Smooth muscle cell (in vitro differentiated cells): Measurements from ENCODE around the gene CACNA1C. TPM values are rescaled to one million over a fixed set of nuclear protein-coding genes. Genes with fewer than 3 reads are reported as not detected.

Source experiments
- DNase-seq: peaks from one replicate; lab custom pipeline; 2025; ENCODE audit not compliant: unreplicated experiment; lab: John Stamatoyannopoulos, UW
- H2AFZ ChIP-seq: fragments of 200-600 bp; sonication (generic); 2 replicates; pipeline ENCODE4 v1.6.0; 2016; ENCODE audit warnings: antibody characterized with exemption, low read depth, mild to moderate bottlenecking
- H3F3A ChIP-seq: fragments of 200-600 bp; sonication (generic); 2 replicates; pipeline ENCODE4 v1.6.0; 2017; ENCODE audit warnings: antibody characterized with exemption, low read depth
- H3K27ac ChIP-seq: fragments of 200-600 bp; sonication (generic); 2 replicates; pipeline ENCODE4 v1.5.1; 2016; ENCODE audit warnings: low read depth, mild to moderate bottlenecking
- H3K27me3 ChIP-seq: fragments of 200-600 bp; sonication (generic); 2 replicates; pipeline ENCODE4 v1.6.1; 2016; ENCODE audit warnings: low read depth, mild to moderate bottlenecking
- H3K36me3 ChIP-seq: fragments of 200-600 bp; sonication (generic); 2 replicates; pipeline ENCODE4 v1.5.1; 2016; ENCODE audit warnings: low read depth
- H3K4me1 ChIP-seq: fragments of 200-600 bp; sonication (generic); 2 replicates; pipeline ENCODE4 v1.5.1; 2016; ENCODE audit warnings: low read depth
- H3K4me2 ChIP-seq: fragments of 200-600 bp; sonication (generic); 2 replicates; pipeline ENCODE4 v1.6.0; 2016; ENCODE audit warnings: mild to moderate bottlenecking
- H3K4me3 ChIP-seq: fragments of 200-600 bp; sonication (generic); 2 replicates; pipeline ENCODE4 v1.5.1; 2016; ENCODE audit warnings: mild to moderate bottlenecking
- H3K79me2 ChIP-seq: fragments of 200-600 bp; sonication (generic); 2 replicates; pipeline ENCODE4 v1.6.0; 2016; ENCODE audit warnings: low read depth, mild to moderate bottlenecking
- H3K9ac ChIP-seq: fragments of 200-600 bp; sonication (generic); 2 replicates; pipeline ENCODE4 v1.6.0; 2016; ENCODE audit warnings: low read depth
- H3K9me3 ChIP-seq: fragments of 200-600 bp; sonication (generic); replicated peaks from 2 replicates; pipeline ENCODE4 v1.5.1; 2016; ENCODE audit warnings: low read depth
- H4K20me1 ChIP-seq: fragments of 200-600 bp; sonication (generic); 2 replicates; pipeline ENCODE4 v1.6.0; 2016; ENCODE audit warnings: low read depth
- CTCF ChIP-seq: fragments of 200-600 bp; sonication (generic); IDR thresholded peaks from 2 replicates; pipeline ENCODE4 v1.5.1; 2017; ENCODE audit warnings: borderline replicate concordance, mild to moderate bottlenecking, antibody characterized with exemption; ENCODE audit not compliant: insufficient read depth, poor library complexity, severe bottlenecking
- WGBS: methylation state at CpG from one replicate; pipeline ENCODE4 v1.1.7; 2016; ENCODE audit warnings: low lambda C conversion rate; 5-methylcytosine and 5-hydroxymethylcytosine counted together
- polyA plus RNA-seq: library from polyadenylated mRNA; unstranded; fragments of >200 nt; fragmentation: Nextera tagmentation; extraction: Ambion mirVana; gene quantifications from 2 replicates; pipeline ENCODE4 v1.2.1, GENCODE V29; 2016
- total RNA-seq: library from RNA; depleted of rRNA; stranded (reverse); fragments of >200 nt; gene quantifications from 2 replicates; pipeline ENCODE4 v1.2.3, GENCODE V29; 2014

CACNA1C gene
- total and polyA plus RNA-seq, 2 experiments from 2014 or later = 1.6 to 4.5 TPM

GRCh38 chr12:2537868-2538541 is 485.2 kb downstream of the CACNA1C start:
- no peak for TF ChIP-seq CTCF

GRCh38 chr12:2539938-2540337 is 487.2 kb downstream of the CACNA1C start:
- no peak for DNase-seq
- Histone ChIP-seq H3K36me3 (no peaks in the 10 kb centered on the region), H3K4me2 (no peak overlapping the region), H2AFZ (no peak overlapping the region), H3K4me3 (no peak overlapping the region), H3K79me2 (no peaks in the 10 kb centered on the region), H3K27ac (no peak overlapping the region), H3F3A (no peaks in the 10 kb centered on the region), H4K20me1 (no peaks in the 10 kb centered on the region), H3K9ac (no peak overlapping the region), H3K4me1 (no peaks in the 10 kb centered on the region), H3K27me3 (peaks cover 4% of the 10 kb centered on the region), H3K9me3 (no peaks in the 10 kb centered on the region)
- WGBS = 91% methylated on average over 8 of the region's 8 CpGs
- TF ChIP-seq CTCF = no peak

More at GRCh38 chr12:2537868-2538541, 485.2 kb downstream of the CACNA1C start:
- H4K20me1 ChIP-seq = no peaks in the 10 kb centered on the region
- no peaks in the 10 kb centered on the region for H3K4me1 ChIP-seq
- H2AFZ ChIP-seq = no peak overlapping the region
- no peaks in the 10 kb centered on the region for H3K9me3 ChIP-seq
- H3K4me3 ChIP-seq = no peak overlapping the region
- no peaks in the 10 kb centered on the region for H3F3A ChIP-seq
- peaks cover 4% of the 10 kb centered on the region for H3K27me3 ChIP-seq
- no peaks in the 10 kb centered on the region for H3K79me2 ChIP-seq
- no peak overlapping the region for H3K4me2 ChIP-seq
- H3K27ac ChIP-seq = no peak overlapping the region
- no peak for DNase-seq
- H3K36me3 ChIP-seq = no peaks in the 10 kb centered on the region
- H3K9ac ChIP-seq = no peak overlapping the region
- WGBS = 64% methylated on average over 5 of the region's 5 CpGs

- no peaks in the 10 kb centered on the region for H3K9me3 ChIP-seq
- DNase-seq = no peak
- H3K27ac ChIP-seq = no peak overlapping the region
- H3K9ac ChIP-seq = no peak overlapping the region
- H2AFZ ChIP-seq = no peak overlapping the region
- no peaks in the 10 kb centered on the region for H3F3A ChIP-seq
- WGBS = 87% methylated on average over 13 of the region's 13 CpGs
- no peaks in the 10 kb centered on the region for H4K20me1 ChIP-seq
- TF ChIP-seq CTCF = no peak
- H3K4me3 ChIP-seq = no peak overlapping the region
- no peaks in the 10 kb centered on the region for H3K79me2 ChIP-seq
- no peaks in the 10 kb centered on the region for H3K4me1 ChIP-seq
- peaks cover 4% of the 10 kb centered on the region for H3K27me3 ChIP-seq
- H3K36me3 ChIP-seq = no peaks in the 10 kb centered on the region
- H3K4me2 ChIP-seq = no peak overlapping the region
Measured at GRCh38 chr12:2540535-2540941, 487.8 kb downstream of the CACNA1C start.

- no peak for DNase-seq
- Histone ChIP-seq H3K27ac (no peak overlapping the region), H3K9me3 (no peaks in the 10 kb centered on the region), H4K20me1 (no peaks in the 10 kb centered on the region), H3K27me3 (peaks cover 4% of the 10 kb centered on the region), H3K4me2 (no peak overlapping the region), H3K4me3 (no peak overlapping the region), H3F3A (no peaks in the 10 kb centered on the region), H3K9ac (no peak overlapping the region), H3K79me2 (no peaks in the 10 kb centered on the region), H3K4me1 (no peaks in the 10 kb centered on the region), H2AFZ (no peak overlapping the region), H3K36me3 (no peaks in the 10 kb centered on the region)
- no peak for TF ChIP-seq CTCF
- 96% methylated on average over 13 of the region's 13 CpGs for WGBS
Measured at GRCh38 chr12:2541631-2542204, 488.9 kb downstream of the CACNA1C start.
